Activated CD4-positive, alpha-beta T cell treated with anti-CD3 and anti-CD28 coated beads, Interleukin-2, Interleukin-4, amounts not matched to agents 100 ng/mL and 50 ng/mL, durations not matched to agents 16 hours and 8 hours (primary cell): ENCODE data around the gene SLMAP.
"Not testable (repeated sequence)": the region's sequence is repeated elsewhere in the genome, so short reads cannot be mapped to it uniquely, and the experiment has no call there.

Experiments used
- DNase-seq: peaks from one replicate; pipeline ENCODE4 v3.0.0-alpha.2; 2020; ENCODE audit warnings: low spot score

Gene SLMAP

DNA sequence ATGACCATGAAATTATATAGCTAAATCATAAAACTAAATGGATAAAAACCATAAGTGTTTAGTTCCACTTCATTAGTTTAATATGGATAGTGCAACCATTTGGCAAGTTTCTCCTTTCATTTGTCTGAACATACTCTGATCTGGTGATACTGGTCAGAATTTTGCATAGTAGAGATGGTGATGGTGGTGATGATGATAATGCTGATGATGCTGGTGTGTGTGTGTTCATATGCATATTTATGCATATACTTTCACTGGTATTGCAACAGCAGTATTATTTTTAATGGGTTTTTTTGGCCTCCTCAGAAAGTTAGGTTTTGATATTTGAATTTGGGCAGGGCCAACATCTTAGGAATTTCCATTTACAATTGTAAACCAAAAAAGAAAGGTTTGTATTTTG lies 76.4 kb downstream of the SLMAP start:
- DNase-seq, result no peak

DNA sequence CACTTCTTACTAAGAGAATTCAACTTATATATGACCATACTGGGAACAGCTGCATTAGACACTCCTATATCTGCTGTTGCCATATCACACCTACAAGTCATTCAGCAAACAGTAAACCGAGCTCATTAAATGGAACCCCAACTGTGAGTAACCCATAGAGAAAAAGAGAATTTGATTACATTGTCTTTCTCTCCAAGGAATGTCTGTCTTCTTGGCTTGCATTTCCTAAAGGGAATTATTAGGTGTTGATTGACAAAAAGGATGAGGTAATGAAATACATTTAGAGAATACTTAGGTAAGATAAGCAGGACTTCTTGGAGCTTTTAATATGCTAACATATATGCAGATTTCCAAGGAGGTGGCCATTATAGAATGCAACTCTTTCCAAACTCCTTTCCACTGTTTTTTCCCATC lies 76.8 kb downstream of the SLMAP start:
- DNase-seq, result no peak

DNA sequence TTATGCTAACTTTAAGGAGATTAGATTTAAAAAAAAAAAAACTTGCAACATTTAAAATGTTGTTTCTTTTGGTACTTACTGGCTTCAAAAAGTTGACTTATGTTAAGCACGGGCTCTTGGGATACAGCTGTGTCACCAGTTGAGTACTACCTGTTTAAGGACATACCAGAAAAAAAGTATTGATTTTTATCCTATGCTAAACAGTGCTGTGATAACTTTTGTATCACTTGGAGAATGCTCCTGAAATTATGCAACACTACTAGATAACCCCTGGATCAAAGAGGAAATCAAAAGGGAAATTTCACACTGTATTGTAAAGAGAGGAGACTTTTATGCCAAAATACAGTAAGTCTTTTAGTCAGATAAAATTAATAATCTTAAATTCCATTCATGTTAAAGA lies 77.7 kb downstream of the SLMAP start:
- DNase-seq, result no peak

DNA sequence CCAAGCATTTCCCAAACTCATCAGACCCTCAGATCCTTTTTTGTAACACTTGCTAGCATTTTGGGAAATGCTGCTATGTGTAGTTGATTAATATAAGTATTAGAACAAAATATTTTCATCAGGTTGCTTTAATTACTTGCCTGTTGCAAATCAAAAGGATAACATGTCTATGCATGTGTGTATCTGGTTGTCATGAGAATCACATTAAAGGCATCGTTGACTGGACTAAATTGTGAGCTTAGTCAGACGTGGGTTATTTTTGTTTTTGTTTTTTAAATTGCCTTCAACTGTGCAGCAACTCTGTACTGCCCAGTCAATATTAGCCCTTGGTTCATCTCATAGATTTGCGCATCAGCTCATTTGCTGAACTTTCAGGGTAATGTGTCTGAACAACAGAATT lies 81.6 kb downstream of the SLMAP start:
- DNase-seq, result no peak

DNA sequence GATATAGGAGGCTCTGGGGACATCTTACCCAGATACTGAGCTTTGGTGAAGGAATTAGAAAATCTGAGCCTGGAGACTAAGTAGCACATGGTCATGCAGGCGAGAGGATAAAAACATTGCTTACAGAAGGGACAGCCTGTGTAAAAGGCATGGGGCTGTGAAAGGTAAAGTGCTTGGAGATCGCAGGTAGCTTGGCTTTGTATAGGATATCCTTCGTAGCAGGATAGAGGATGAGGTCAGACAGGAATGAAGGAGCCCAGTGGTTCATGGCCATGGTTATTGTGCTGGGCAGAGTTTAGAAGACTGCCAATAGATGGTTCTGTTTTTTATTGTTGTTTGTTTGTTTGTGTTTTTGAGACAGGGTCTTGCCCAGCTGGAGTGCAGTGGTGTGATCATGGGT lies 82.5 kb downstream of the SLMAP start:
- DNase-seq, result no peak

DNA sequence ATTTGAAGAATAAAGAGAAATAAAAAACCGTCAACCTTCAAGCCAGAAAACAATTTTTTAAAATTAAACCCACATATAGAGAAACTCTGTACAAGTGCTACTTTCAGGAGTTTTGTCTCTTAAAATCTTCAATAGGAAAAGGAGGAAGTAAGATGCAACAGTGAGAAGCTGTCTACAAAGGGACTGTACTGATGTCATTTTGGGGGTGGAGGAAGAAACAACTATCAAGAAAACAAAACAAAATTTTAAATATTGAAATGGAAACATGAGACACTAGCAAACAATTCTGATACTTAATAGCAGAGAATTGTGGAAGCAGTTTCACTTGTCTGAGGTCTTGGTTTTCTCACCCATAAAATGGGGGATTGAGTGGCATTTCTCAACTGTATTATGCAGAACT lies 84.4 kb downstream of the SLMAP start:
- DNase-seq, result no peak

DNA sequence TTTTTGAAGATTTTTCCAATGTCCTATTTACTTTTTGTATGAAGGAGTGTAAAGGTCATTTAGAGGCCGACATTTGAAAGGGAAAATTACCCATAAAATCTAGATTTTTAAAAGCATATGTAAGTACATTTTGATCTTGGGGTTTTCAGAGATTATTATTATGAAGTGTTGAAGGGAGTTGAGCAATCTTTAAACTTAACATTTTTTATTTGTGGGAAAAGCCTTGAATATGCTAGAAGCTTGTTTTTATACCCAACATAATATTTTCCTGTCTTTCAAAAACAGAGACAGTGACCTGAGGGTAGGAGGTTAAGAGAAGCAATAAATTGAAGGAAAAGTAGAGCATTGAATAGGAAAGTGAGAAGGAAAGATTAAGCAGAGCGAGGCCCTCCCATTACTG lies 85.7 kb downstream of the SLMAP start:
- no peak for DNase-seq

DNA sequence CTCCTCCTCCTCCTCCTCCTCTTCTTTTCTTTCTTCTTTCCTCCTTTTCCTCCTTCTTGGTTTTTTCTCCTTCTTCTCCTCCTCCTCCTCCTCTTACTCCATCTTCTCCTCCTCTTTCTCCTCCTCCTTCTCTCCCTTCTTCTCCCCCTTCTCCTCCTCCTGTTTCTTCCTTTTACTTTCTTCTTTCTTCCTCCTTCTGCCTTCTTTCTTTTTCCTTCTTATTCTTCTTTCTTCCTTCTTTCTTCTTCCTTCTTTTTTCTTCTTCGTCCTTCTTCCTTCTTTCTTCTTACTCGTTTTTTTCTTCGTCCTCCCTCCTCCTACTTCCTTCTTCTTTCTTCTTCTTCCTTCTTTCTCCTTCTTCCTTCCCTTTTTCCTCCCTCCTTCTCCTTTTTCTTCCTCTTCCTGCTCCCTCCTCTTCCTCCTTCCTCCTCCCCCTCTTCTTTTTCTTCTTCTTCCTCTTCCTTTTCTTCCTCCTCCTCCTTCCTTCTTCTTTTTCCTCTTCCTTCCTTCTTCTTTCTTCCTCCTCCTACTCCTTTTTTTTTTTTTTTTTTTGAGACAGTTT lies 92.1 kb downstream of the SLMAP start:
- DNase-seq, result no peak

DNA sequence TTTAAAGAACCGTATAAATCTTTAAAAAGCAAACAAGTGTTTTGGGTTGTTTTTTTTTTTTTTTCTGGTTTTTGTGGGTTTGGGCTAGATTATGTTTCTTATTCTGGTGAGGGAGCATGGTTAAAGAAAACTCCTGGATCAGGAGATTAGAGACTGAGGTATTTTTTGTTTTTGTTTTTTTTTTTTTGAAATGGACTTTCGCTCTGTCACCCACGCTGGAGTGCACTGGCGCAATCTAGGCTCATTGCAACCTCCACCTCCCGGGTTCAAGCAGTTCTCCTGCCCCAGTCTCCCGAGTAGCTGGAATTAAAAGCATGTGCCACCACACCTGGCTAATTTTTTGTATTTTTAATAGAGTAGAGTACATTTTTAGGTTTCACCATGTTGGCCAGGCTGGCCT lies 95.2 kb downstream of the SLMAP start:
- no peak for DNase-seq

DNA sequence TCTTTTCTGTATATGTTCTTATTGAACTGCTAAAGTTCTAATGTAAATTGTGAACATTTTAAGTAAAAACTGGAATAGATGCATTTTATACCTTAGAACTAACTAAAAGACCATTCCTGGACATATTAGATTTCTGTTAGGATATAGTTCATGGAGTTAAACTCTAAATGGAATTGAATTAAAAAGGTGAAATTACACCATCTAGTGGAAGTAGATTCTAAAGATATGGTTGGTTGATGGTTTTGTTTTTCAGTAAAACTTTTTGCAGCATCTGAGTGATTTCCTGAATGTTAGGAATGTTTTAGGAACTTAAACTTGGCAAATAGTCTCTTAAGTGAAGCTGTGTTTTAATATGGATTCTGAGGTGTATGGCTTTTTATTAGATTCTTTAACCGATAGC lies 96.8 kb downstream of the SLMAP start:
- DNase-seq, result no peak

DNA sequence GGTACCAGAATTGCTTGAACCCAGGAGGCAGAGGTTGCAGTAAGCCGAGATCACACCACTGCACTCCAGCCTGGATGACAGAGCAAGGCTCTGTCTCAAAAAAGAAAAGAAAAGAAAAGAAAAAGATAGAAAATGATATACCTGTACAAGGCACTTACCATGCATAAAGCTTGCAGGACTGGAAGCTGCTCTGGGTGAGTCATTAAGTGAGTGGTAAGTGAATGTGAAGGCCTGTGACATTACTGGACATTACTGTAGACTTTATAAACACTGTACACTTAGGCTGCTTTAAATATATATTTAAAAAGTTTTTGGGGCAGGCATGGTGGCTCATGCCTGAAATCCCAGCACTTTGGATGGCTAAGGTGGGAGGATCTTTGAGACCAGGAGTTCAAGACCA lies 99.2 kb downstream of the SLMAP start:
- no peak for DNase-seq

DNA sequence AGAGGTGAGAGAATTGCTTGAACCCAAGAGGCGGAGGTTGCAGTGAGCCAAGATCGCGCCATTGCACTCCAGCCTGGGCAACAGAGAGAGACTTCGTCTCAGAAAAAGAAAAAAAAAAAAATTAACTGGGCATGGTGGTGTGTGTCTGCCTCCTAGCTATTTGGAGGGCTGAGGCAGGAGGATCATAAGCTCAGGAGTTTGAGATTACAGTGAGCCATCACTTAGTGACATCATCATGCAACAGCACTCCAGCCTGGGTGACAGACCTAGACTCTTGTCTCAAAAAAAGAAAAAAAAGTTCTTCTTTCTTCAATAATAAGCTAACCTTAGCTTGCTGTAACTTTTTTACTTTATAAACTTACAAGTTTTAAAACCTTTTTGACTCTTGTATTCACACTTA lies 99.8 kb downstream of the SLMAP start:
- DNase-seq, result no peak

DNA sequence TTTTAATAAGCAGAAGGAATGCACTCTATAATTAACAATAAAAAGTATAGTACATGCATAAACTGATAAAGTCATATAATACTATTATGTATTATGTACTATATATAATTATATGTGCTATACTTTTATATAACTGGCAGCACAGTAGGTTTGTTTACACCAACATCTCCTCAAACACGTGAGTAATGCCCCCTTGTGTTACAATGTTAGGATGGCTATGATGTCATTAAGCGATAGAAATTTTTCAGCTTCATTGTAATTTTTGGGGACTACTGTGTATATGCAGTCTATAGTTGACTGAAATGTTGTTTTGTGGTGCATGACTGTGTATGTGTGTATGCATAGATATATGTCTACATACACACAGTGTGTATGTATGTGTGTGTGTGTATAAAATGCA lies 100.6 kb downstream of the SLMAP start:
- DNase-seq, result no peak

DNA sequence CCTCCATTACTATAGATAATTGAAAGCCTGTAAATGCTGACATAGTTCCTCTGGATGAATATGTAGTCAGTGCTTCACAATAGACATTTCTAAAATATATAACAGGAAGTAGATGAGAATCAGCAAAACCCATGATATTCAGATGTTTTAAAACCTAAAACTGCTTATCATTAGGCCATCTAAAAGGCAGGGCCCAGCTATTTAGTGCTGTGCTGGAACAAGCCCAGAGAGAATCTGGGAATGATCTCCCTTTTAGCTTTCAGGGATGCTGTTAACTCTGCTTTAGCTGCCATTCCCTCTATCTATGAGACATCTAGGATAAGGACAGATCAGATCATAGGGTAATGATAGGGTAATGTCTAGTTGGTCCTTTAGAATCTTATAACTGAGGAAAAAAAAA lies 106.8 kb downstream of the SLMAP start:
- no peak for DNase-seq

DNA sequence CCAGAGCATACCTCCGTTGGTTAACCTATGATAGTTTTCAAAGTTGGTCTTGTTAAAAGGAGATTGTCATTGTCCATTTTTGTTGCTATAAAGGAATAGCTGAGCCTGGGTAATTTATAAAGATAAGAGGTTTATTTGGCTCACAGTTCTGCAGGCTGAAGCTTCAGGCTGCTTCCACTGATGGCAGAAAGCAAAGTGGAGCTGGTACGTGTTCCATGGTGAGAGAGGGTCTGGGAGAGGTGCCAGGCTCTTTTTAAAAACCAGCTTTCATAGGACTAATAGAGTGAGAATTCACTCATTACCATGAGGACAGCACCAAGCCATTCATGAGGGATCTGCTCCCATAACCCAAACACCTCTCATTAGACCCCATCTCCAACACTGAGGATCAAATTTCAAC lies 107.3 kb downstream of the SLMAP start:
- no peak for DNase-seq

DNA sequence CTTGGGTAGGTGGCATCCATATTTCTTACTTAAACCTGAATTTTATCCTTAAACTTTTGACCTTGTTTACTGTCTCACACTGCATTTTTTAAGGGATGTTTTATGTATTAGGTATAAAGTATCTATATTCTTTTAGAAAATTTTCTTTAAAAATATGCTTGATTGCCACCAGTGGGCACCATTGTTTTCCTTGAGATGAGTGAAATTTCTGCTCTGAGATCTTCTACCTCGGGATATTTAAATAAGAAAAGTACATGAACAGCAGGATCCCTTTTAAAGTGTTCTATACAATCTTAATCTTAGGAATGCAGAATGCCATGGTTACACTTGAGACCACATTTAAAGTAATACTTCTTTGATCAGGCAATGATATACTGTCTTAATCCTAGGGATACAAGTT lies 108.7 kb downstream of the SLMAP start:
- no peak for DNase-seq

DNA sequence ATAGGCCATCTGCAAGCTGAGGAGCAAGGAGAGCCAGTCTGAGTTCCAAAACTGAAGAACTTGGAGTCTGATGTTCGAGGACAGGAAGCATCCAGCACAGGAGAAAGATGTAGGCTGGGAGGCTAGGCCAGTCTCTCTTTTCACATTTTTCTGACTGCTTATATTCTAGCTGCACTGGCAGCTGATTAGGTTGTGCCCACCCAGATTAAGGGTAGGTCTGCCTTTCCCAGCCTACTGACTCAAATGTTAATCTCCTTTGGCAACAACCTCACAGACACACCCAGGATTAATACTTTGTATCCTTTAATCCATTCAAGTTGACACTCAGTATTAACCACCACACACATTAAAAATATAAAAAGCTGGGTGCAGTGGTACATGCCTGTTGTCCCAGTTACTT lies 113.0 kb downstream of the SLMAP start:
- DNase-seq, result not testable (repeated sequence)

DNA sequence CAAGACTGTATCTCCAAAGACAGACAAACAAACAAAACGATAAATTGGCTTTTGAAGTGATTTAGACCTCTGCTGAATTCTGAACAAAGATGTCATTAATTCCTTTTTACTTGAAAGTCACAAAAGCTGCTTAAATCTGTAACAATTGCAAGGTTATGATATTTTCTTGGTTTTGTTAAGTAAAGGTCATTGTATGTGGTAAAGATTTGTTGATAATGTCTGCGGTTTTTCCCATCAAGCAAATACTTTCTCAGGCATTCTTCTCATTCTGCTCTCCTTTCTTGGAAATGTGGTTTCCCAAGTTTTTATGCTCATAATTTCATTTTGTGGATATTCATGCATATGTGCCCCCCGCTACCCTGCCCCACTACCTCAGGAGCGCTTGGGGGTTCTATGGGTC lies 116.5 kb downstream of the SLMAP start:
- DNase-seq, result no peak

DNA sequence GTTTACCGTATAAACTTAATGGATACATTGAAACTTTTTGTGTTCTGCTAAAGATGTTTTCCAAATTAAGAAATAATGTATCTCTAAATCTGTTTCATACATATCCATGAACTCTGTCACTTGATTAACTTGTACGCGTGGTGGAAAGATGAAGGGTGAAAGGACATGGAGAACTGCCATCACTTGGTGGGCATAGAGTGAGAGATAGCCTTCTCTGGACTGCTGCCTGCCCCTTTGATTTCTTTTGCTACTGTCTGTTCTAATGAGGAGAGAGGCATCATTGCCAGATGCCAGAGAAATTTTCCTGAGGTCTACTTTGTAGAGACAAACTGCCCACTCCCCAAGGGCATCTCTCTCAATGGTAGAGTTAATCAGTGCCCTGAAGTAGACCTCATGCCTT lies 120.5 kb downstream of the SLMAP start:
- no peak for DNase-seq

DNA sequence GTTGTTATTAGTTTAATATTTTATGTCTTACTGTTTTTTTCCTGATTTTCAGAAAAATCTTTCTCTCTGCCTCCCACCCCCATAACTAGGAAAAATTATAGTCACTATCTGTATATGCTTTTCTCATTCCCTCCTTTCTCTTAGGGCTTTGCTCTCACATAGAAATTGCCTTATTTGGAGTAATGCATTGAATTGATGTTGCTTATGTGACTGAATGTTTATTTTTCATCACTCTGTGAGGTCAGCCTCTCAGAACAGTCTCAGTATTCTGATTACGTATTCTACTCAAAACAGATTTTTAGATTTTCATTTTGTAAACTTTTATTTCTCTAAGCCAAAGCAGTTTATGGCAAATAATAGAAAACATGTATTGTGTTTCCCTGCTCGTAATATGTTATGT lies 121.0 kb downstream of the SLMAP start:
- no peak for DNase-seq

DNA sequence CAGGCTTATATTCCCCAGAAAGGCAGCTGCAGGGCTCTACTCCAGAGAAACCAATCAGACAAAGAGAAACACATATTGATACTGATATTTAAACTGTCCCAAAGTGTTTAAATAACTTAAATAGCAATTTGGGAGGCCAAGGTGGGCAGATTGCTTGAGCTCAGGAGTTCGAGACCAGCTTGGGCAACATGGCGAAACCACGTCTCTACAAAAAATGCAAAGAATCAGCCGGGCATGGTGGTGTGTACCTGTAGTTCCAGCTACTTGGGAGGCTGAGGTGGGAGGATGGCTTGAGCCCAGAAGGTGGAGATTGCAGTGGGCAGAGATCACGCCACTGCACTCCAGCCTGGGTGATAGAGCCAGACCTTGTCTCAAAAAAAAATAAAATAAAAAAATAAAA lies 128.3 kb downstream of the SLMAP start:
- DNase-seq, result not testable (repeated sequence)

DNA sequence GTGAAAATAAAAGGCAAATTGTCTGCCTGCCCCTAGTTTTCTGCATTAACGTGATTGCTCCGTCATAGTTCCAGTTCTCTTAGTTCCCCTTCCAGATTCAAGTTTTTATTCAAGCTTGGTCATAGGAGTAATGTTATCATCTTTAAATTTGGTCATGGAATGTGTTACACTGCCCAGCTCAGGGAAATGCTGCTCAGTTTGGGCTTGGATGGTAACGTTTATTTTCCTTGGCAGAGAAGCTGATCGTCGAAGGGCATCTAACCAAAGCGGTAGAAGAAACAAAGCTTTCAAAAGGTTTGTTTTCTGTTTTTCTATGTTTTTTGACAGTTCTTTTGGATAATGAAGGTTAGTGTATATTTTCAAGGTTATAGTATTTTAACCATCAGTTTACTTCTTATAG lies 133.7 kb downstream of the SLMAP start:
- no peak for DNase-seq

DNA sequence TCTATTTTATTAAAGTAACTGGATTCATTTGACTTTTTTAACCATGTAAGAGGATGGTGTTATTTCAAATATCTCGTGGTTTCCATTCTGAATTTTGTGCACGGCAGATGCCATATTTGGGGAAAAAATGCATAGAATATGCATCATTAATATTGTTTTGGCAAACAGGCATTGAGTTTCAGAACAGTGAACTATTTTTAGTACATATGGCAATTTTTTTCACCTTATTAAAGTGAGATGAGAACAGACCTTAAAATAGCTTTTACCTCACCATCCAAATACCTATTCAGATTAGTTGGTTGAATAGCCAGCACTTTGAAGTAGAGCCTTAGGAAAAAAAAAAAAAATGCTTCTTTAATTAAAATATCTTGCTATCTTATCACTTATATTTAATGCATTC lies 134.8 kb downstream of the SLMAP start:
- no peak for DNase-seq

DNA sequence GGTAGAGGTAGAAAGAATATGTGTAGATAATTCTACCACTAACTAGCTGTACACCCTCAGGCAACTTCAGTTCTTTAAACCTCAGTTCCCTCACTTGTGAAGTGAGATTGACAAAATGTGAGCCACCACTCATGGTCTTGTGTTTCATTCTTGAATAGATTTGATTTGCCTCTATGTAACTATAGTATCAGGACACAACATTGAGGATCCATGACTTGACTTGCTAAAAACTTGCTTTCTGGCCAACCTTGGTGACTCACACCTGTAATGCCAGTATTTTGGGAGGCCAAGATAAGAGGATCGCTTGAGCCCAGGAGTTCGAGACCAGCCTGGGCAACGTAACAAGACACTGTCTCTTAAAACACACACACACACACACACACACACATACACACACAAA lies 136.3 kb downstream of the SLMAP start:
- DNase-seq, result no peak

DNA sequence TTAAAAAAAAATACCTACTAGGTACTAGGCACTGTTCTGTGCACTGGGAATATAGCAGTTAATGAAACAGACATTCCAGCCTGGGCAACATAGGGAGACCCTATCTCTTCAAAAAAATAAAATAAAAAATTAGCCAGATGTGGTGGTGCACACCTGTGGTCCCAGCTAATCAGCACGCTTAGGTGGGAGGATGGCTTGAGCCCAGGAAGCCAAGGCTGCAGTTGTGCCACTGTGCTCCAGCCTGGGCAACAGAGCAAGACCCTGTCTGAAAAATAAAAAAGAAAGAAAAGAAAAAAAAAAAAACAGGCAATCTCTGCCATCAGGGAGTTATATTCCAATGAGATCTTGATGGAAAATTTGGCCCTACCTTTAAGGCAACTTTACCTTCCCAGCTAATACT lies 137.0 kb downstream of the SLMAP start:
- DNase-seq, result no peak
